Measurements from ENCODE around the gene TMEM204.

TMEM204 gene

GRCh38 chr16:1556254-1556653 is 22.8 kb downstream of the TMEM204 start:
- no peak for DNase-seq (ENCODE audit: low read depth in 2 of 2, low spot score in 1 of 2)

GRCh38 chr16:1557074-1557473 is 23.6 kb downstream of the TMEM204 start:
- DNase-seq (ENCODE audit: low read depth in 2 of 2, low spot score in 1 of 2): no peak

GRCh38 chr16:1557576-1557975 is 24.1 kb downstream of the TMEM204 start:
- DNase-seq (ENCODE audit: low read depth in 2 of 2, low spot score in 1 of 2): no peak

GRCh38 chr16:1559446-1559975 is 26.0 kb downstream of the TMEM204 start:
- no peak for DNase-seq (ENCODE audit: low read depth in 2 of 2, low spot score in 1 of 2)

GRCh38 chr16:1560153-1560552 is 26.7 kb downstream of the TMEM204 start:
- DNase-seq (ENCODE audit: low read depth in 2 of 2, low spot score in 1 of 2): no peak

- DNase-seq (ENCODE audit: low read depth in 2 of 2, low spot score in 1 of 2): no peak
Observed at GRCh38 chr16:1560866-1561265, 27.4 kb downstream of the TMEM204 start.

GRCh38 chr16:1561266-1561665 is 27.8 kb downstream of the TMEM204 start:
- DNase-seq (ENCODE audit: low read depth in 2 of 2, low spot score in 1 of 2): no peak

- DNase-seq (ENCODE audit: low read depth in 2 of 2, low spot score in 1 of 2): no peak
Observed at GRCh38 chr16:1561836-1562235, 28.4 kb downstream of the TMEM204 start.

GRCh38 chr16:1563786-1564185 is 30.3 kb downstream of the TMEM204 start:
- no peak for DNase-seq (ENCODE audit: low read depth in 2 of 2, low spot score in 1 of 2)

GRCh38 chr16:1564325-1564724 is 30.9 kb downstream of the TMEM204 start:
- no peak for DNase-seq (ENCODE audit: low read depth in 2 of 2, low spot score in 1 of 2)

- DNase-seq (ENCODE audit: low read depth in 2 of 2, low spot score in 1 of 2): no peak
Observed at GRCh38 chr16:1565083-1565805, 31.8 kb downstream of the TMEM204 start.

GRCh38 chr16:1567988-1568387 is 34.5 kb downstream of the TMEM204 start:
- no peak for DNase-seq (ENCODE audit: low read depth in 2 of 2, low spot score in 1 of 2)

GRCh38 chr16:1571012-1571671 is 37.7 kb downstream of the TMEM204 start:
- DNase-seq (ENCODE audit: low read depth in 2 of 2, low spot score in 1 of 2): no peak

- DNase-seq (ENCODE audit: low read depth in 2 of 2, low spot score in 1 of 2): no peak
Observed at GRCh38 chr16:1572673-1573072, 39.2 kb downstream of the TMEM204 start.

GRCh38 chr16:1573301-1573700 is 39.8 kb downstream of the TMEM204 start:
- DNase-seq (ENCODE audit: low read depth in 2 of 2, low spot score in 1 of 2): no peak

- no peak for DNase-seq (ENCODE audit: low read depth in 2 of 2, low spot score in 1 of 2)
Observed at GRCh38 chr16:1575578-1575977, 42.1 kb downstream of the TMEM204 start.

- DNase-seq (ENCODE audit: low read depth in 2 of 2, low spot score in 1 of 2): no peak
Observed at GRCh38 chr16:1579214-1579613, 45.7 kb downstream of the TMEM204 start.

- no peak for DNase-seq (ENCODE audit: low read depth in 2 of 2, low spot score in 1 of 2)
Observed at GRCh38 chr16:1580256-1580655, 46.8 kb downstream of the TMEM204 start.

- DNase-seq (ENCODE audit: low read depth in 2 of 2, low spot score in 1 of 2): no peak
Observed at GRCh38 chr16:1580956-1581355, 47.5 kb downstream of the TMEM204 start.

- no peak for DNase-seq (ENCODE audit: low read depth in 2 of 2, low spot score in 1 of 2)
Observed at GRCh38 chr16:1581804-1582203, 48.3 kb downstream of the TMEM204 start.

- DNase-seq (ENCODE audit: low read depth in 2 of 2, low spot score in 1 of 2): no peak
Observed at GRCh38 chr16:1583180-1583579, 49.7 kb downstream of the TMEM204 start.

- no peak for DNase-seq (ENCODE audit: low read depth in 2 of 2, low spot score in 1 of 2)
Observed at GRCh38 chr16:1584926-1585484, 51.5 kb downstream of the TMEM204 start.
